ENCODE results near the gene DOK3. TPM values are rescaled to one million over a fixed set of nuclear protein-coding genes. Genes with fewer than 3 reads are reported as not detected.

DOK3 gene
- total and polyA plus RNA-seq, 2 of the 13 experiments (the other 11 are each of a cell fraction or from before 2014, with no cell fraction given): 1.4 to 1.5 TPM

DNA sequence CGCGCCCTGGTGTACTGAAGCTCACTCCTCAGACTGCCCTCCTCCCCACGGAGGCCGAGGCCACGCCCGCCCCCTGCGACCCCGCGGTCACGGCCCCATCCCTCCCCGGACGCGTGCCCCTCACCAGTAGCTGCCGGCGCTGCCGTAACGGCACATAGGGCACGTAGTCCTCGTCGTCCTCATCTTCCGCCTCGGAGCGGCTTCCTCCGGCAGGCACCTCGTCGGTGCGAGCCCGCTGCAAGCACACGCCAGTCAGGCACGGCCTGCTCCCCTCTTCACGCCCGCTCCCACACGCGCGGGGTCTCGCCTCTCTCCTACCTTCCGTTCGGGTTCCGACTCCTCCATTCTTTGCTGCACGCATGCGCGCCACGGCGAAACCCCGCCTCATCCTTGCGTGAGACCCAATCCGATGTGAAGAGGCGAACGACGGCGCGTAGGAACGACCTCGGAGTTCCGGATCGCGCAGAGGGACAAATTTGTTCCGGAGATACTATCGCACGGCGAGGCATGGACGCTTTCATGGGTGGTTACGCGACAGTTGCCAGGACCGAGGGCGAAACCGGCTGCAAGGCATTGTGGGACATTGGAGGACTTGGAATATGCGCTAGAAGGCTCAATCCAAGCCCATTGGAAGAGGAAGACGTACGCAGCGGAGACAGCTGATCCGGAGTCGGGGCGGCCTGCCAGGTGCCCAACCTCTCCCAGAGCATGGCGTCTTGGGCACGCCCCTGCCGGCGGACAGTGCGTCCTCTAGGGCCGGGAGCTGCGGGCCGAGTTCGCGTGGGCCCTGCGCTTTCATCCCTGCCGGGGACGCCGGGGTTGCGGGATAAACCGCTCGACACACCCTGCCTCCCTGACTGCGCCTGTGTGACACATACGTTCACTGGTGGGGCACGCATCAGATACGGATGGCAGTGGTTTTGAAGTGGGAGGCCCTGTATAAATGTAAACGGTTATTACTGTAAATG is 7.3 kb upstream of the DOK3 start, which contains the start of gene DDX41 (continued):
- TF ChIP-seq KIAA2018 (CRISPR knock-in tag; IDR thresholded peaks at IDR 0.05; ENCODE audit: borderline replicate concordance) (no peak), ARHGAP35 (CRISPR knock-in tag; IDR thresholded peaks at IDR 0.05; ENCODE audit: borderline replicate concordance) (peak; percentile 68; the same call in 1 of the 2 replicates), MEF2D (CRISPR knock-in tag; IDR thresholded peaks at IDR 0.05) (peak; percentile 80; the same call in 1 of the 2 replicates), PREB (CRISPR knock-in tag; IDR thresholded peaks at IDR 0.05) (no peak), ZNF180 (CRISPR knock-in tag; IDR thresholded peaks at IDR 0.05; ENCODE audit: borderline replicate concordance, low read depth) (0 out of 2 replicates have a peak, but pooled peaks have one; percentile 53), DMAP1 (CRISPR knock-in tag; IDR thresholded peaks at IDR 0.05) (peak; percentile 97), PCBP1 (IDR thresholded peaks at IDR 0.05; ENCODE audit: borderline replicate concordance, low read depth, low read length) (no peak), SMAD3 (CRISPR knock-in tag; IDR thresholded peaks at IDR 0.05) (peak; percentile 75; the same call in 1 of the 2 replicates)
- TF ChIP-seq, protein P1, sequence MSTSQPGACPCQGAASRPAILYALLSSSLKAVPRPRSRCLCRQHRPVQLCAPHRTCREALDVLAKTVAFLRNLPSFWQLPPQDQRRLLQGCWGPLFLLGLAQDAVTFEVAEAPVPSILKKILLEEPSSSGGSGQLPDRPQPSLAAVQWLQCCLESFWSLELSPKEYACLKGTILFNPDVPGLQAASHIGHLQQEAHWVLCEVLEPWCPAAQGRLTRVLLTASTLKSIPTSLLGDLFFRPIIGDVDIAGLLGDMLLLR (CRISPR knock-in tag; IDR thresholded peaks at IDR 0.05): peak; percentile 61; the same call in 1 of the 2 replicates
- TF ChIP-seq, protein P2, sequence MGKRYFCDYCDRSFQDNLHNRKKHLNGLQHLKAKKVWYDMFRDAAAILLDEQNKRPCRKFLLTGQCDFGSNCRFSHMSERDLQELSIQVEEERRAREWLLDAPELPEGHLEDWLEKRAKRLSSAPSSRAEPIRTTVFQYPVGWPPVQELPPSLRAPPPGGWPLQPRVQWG (CRISPR knock-in tag; IDR thresholded peaks at IDR 0.05; ENCODE audit: borderline replicate concordance, low read depth): no peak
- TF ChIP-seq, protein P3, sequence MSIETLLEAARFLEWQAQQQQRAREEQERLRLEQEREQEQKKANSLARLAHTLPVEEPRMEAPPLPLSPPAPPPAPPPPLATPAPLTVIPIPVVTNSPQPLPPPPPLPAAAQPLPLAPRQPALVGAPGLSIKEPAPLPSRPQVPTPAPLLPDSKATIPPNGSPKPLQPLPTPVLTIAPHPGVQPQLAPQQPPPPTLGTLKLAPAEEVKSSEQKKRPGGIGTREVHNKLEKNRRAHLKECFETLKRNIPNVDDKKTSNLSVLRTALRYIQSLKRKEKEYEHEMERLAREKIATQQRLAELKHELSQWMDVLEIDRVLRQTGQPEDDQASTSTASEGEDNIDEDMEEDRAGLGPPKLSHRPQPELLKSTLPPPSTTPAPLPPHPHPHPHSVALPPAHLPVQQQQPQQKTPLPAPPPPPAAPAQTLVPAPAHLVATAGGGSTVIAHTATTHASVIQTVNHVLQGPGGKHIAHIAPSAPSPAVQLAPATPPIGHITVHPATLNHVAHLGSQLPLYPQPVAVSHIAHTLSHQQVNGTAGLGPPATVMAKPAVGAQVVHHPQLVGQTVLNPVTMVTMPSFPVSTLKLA (IDR thresholded peaks at IDR 0.05): peak; percentile 56
- TF ChIP-seq, protein P4, sequence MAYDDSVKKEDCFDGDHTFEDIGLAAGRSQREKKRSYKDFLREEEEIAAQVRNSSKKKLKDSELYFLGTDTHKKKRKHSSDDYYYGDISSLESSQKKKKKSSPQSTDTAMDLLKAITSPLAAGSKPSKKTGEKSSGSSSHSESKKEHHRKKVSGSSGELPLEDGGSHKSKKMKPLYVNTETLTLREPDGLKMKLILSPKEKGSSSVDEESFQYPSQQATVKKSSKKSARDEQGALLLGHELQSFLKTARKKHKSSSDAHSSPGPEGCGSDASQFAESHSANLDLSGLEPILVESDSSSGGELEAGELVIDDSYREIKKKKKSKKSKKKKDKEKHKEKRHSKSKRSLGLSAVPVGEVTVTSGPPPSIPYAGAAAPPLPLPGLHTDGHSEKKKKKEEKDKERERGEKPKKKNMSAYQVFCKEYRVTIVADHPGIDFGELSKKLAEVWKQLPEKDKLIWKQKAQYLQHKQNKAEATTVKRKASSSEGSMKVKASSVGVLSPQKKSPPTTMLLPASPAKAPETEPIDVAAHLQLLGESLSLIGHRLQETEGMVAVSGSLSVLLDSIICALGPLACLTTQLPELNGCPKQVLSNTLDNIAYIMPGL (CRISPR knock-in tag; IDR thresholded peaks at IDR 0.05; ENCODE audit: borderline replicate concordance in 1 of 2, low read depth in 1 of 2): peak; percentile 92 to 95
